HepG2 (cell line): Measurements from ENCODE around the gene TLN1. TPM values are rescaled to one million over a fixed set of nuclear protein-coding genes. Genes with fewer than 3 reads are reported as not detected.

Experiments used
- CHD4 ChIP-seq: fragments of 200-600 bp; sonication (generic); IDR thresholded peaks from 2 replicates; pipeline ENCODE4 v1.7.0; 2017; ENCODE audit warnings: mild to moderate bottlenecking, low read length, borderline replicate concordance
- DBP ChIP-seq: sonication (generic); formaldehyde crosslinking; IDR thresholded peaks from 2 replicates; pipeline ENCODE4 v1.4.0; 2020; ENCODE audit warnings: missing genetic modification reagents; ENCODE audit errors: not compliant biosample characterization
- EP300 ChIP-seq, 3 experiments: sonication (generic) in 1 of 3; formaldehyde crosslinking in 1 of 3; IDR thresholded peaks; 2 replicates each; pipeline versions ENCODE4 v1.5.1 to v1.6.1; 2011 to 2020; ENCODE audit warnings: low read depth in 2 of 3, low read length in 2 of 3, borderline replicate concordance in 1 of 3, improper control_type of control experiment in 1 of 3, mild to moderate bottlenecking in 1 of 3, missing genetic modification reagents in 1 of 3, moderate library complexity in 1 of 3
- FOXP4 ChIP-seq: sonication (generic); formaldehyde crosslinking; IDR thresholded peaks from 2 replicates; pipeline ENCODE4 v1.4.0; 2020; ENCODE audit warnings: missing genetic modification reagents
- RAD51 ChIP-seq: fragments of 450-650 bp; IDR thresholded peaks from 2 replicates; pipeline ENCODE4 v1.6.1; 2016; ENCODE audit warnings: borderline replicate concordance
- ZBTB44 ChIP-seq: sonication (generic); formaldehyde crosslinking; IDR thresholded peaks from 2 replicates; pipeline ENCODE4 v1.4.0; 2020; ENCODE audit warnings: missing genetic modification reagents
- ZNF674 ChIP-seq: sonication (generic); formaldehyde crosslinking; IDR thresholded peaks from 2 replicates; pipeline ENCODE4 v1.5.0; 2020; ENCODE audit warnings: low read depth, mild to moderate bottlenecking, missing genetic modification reagents
- ZNF749 ChIP-seq: sonication (generic); formaldehyde crosslinking; IDR thresholded peaks from 2 replicates; pipeline ENCODE4 v1.8.0; 2022; ENCODE audit warnings: mild to moderate bottlenecking, missing genetic modification reagents, moderate library complexity, borderline replicate concordance
- polyA plus RNA-seq, 8 experiments: library from polyadenylated mRNA; depleted of rRNA in 3 of 8; stranded (reverse) in 7 of 8; unstranded in 1 of 8; fragments of >200 nt; fragmentation: Illumina TruSeq in 4 of 8; extraction: Trizol in 4 of 8; gene quantifications; 2 replicates each; pipeline versions ENCODE4 v1.2.1 to v1.2.3, GENCODE V29; 2011 to 2016; ENCODE audit warnings: low read depth in 4 of 8, missing spikeins in 1 of 8, mixed read lengths in 1 of 8; ENCODE audit not compliant: insufficient read depth in 1 of 8
- total RNA-seq, 5 experiments: library from RNA; depleted of rRNA; stranded (reverse); fragments of >200 nt; fragmentation: Illumina TruSeq; extraction: Trizol; gene quantifications; 2 replicates each; pipeline ENCODE4 v1.2.3, GENCODE V29; 2016; ENCODE audit warnings: low read depth in 1 of 5
- TF ChIP-seq, protein P1 (sequence below): IDR thresholded peaks from 2 replicates; pipeline ENCODE4 v1.6.1; 2016; ENCODE audit warnings: missing biosample characterization, missing genetic modification reagents, low read depth
- TF ChIP-seq, protein P2 (sequence below): sonication (generic); formaldehyde crosslinking; IDR thresholded peaks from 2 replicates; pipeline ENCODE4 v1.9.0; 2021; ENCODE audit warnings: missing genetic modification reagents, borderline replicate concordance
- TF ChIP-seq, protein P3 (sequence below): sonication (generic); formaldehyde crosslinking; IDR thresholded peaks from 2 replicates; pipeline ENCODE4 v1.9.0; 2021; ENCODE audit warnings: mild to moderate bottlenecking, missing genetic modification reagents

The TLN1 gene
- total and polyA plus RNA-seq, 2 of the 13 experiments (the other 11 are each of a cell fraction or from before 2014, with no cell fraction given) = 35.2 to 51.8 TPM

- TF ChIP-seq, protein P1, sequence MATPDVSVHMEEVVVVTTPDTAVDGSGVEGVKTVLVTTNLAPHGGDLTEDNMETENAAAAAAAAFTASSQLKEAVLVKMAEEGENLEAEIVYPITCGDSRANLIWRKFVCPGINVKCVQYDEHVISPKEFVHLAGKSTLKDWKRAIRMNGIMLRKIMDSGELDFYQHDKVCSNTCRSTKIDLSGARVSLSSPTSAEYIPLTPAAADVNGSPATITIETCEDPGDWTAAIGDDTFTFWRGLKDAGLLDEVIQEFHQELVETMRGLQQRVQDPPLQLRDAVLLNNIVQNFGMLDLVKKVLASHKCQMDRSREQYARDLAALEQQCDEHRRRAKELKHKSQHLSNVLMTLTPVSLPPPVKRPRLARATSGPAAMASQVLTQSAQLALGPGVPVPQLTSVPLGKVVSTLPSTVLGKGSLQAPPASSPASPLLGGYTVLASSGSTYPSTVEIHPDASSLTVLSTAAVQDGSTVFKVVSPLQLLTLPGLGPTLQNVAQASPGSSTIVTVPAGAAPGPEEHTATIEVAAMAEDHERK (CRISPR knock-in tag) = no peak
- no peak for TF ChIP-seq ZNF674 (CRISPR knock-in tag)
- TF ChIP-seq EP300 (IDR thresholded peaks at IDR 0.05; ENCODE audit: low read depth in 2 of 2, low read length in 2 of 2) = 0 out of 4 replicates have a peak, but pooled peaks of 1 of the 2 experiments have one; percentile 15
- TF ChIP-seq EP300 (CRISPR knock-in tag; IDR thresholded peaks at IDR 0.05; ENCODE audit: borderline replicate concordance) = no peak
- 0 out of 2 replicates have a peak, but pooled peaks have one; percentile 9 for TF ChIP-seq FOXP4 (CRISPR knock-in tag)
- TF ChIP-seq CHD4 = no peak
- TF ChIP-seq, protein P2, sequence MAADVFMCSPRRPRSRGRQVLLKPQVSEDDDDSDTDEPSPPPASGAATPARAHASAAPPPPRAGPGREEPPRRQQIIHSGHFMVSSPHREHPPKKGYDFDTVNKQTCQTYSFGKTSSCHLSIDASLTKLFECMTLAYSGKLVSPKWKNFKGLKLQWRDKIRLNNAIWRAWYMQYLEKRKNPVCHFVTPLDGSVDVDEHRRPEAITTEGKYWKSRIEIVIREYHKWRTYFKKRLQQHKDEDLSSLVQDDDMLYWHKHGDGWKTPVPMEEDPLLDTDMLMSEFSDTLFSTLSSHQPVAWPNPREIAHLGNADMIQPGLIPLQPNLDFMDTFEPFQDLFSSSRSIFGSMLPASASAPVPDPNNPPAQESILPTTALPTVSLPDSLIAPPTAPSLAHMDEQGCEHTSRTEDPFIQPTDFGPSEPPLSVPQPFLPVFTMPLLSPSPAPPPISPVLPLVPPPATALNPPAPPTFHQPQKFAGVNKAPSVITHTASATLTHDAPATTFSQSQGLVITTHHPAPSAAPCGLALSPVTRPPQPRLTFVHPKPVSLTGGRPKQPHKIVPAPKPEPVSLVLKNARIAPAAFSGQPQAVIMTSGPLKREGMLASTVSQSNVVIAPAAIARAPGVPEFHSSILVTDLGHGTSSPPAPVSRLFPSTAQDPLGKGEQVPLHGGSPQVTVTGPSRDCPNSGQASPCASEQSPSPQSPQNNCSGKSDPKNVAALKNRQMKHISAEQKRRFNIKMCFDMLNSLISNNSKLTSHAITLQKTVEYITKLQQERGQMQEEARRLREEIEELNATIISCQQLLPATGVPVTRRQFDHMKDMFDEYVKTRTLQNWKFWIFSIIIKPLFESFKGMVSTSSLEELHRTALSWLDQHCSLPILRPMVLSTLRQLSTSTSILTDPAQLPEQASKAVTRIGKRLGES (CRISPR knock-in tag) = no peak
- TF ChIP-seq RAD51 = no peak
- TF ChIP-seq ZNF749 (CRISPR knock-in tag) = no peak
- TF ChIP-seq DBP (CRISPR knock-in tag) = no peak
- TF ChIP-seq, protein P3, sequence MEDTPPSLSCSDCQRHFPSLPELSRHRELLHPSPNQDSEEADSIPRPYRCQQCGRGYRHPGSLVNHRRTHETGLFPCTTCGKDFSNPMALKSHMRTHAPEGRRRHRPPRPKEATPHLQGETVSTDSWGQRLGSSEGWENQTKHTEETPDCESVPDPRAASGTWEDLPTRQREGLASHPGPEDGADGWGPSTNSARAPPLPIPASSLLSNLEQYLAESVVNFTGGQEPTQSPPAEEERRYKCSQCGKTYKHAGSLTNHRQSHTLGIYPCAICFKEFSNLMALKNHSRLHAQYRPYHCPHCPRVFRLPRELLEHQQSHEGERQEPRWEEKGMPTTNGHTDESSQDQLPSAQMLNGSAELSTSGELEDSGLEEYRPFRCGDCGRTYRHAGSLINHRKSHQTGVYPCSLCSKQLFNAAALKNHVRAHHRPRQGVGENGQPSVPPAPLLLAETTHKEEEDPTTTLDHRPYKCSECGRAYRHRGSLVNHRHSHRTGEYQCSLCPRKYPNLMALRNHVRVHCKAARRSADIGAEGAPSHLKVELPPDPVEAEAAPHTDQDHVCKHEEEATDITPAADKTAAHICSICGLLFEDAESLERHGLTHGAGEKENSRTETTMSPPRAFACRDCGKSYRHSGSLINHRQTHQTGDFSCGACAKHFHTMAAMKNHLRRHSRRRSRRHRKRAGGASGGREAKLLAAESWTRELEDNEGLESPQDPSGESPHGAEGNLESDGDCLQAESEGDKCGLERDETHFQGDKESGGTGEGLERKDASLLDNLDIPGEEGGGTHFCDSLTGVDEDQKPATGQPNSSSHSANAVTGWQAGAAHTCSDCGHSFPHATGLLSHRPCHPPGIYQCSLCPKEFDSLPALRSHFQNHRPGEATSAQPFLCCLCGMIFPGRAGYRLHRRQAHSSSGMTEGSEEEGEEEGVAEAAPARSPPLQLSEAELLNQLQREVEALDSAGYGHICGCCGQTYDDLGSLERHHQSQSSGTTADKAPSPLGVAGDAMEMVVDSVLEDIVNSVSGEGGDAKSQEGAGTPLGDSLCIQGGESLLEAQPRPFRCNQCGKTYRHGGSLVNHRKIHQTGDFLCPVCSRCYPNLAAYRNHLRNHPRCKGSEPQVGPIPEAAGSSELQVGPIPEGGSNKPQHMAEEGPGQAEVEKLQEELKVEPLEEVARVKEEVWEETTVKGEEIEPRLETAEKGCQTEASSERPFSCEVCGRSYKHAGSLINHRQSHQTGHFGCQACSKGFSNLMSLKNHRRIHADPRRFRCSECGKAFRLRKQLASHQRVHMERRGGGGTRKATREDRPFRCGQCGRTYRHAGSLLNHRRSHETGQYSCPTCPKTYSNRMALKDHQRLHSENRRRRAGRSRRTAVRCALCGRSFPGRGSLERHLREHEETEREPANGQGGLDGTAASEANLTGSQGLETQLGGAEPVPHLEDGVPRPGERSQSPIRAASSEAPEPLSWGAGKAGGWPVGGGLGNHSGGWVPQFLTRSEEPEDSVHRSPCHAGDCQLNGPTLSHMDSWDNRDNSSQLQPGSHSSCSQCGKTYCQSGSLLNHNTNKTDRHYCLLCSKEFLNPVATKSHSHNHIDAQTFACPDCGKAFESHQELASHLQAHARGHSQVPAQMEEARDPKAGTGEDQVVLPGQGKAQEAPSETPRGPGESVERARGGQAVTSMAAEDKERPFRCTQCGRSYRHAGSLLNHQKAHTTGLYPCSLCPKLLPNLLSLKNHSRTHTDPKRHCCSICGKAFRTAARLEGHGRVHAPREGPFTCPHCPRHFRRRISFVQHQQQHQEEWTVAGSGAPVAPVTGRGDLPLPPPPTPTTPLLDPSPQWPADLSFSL = no peak
- TF ChIP-seq ZBTB44 (CRISPR knock-in tag) = no peak
Observed at GRCh38 chr9:35748858-35749514, 17.0 kb upstream of the TLN1 start, which contains the start of the genes GBA2 and RGP1 (continued).
